GM19328 (cell line): ENCODE data around the gene TTC31.

Experiments
- ATAC-seq: cut with Tn5 transposase; IDR thresholded peaks from one replicate; pipeline ENCODE4 v1.9.1; 2021; ENCODE audit warnings: mild to moderate bottlenecking, moderate library complexity; ENCODE audit not compliant: unreplicated experiment

Gene TTC31

GRCh38 chr2:74503506-74504475 lies 20.9 kb downstream of the TTC31 start:
- no peak for ATAC-seq

GRCh38 chr2:74504591-74504990 lies 21.7 kb downstream of the TTC31 start:
- ATAC-seq: no peak

- ATAC-seq: no peak
Observed at GRCh38 chr2:74505448-74506246, 22.8 kb downstream of the TTC31 start.

GRCh38 chr2:74507145-74507925 lies 24.5 kb downstream of the TTC31 start, which contains the start of gene PCGF1:
Gene PCGF1 (minus strand): TSS chr2:74507695. CDS start chr2:74507668, 27 bp downstream.
- ATAC-seq: peak; percentile 80

- peak; percentile 14 for ATAC-seq
Observed at GRCh38 chr2:74507926-74508520, 25.1 kb downstream of the TTC31 start.

GRCh38 chr2:74510272-74510671 lies 27.4 kb downstream of the TTC31 start:
- no peak for ATAC-seq

- ATAC-seq: no peak
Observed at GRCh38 chr2:74511104-74511989, 28.5 kb downstream of the TTC31 start.

GRCh38 chr2:74512744-74513604 lies 30.1 kb downstream of the TTC31 start:
- no peak for ATAC-seq

GRCh38 chr2:74513605-74514367 lies 30.9 kb downstream of the TTC31 start:
- no peak for ATAC-seq

- no peak for ATAC-seq
Observed at GRCh38 chr2:74514368-74515270, 31.7 kb downstream of the TTC31 start, which contains the start of gene TLX2. Gene TLX2 (plus strand): TSS chr2:74514450. CDS start chr2:74514807, 357 bp downstream.

GRCh38 chr2:74515271-74515980 lies 32.5 kb downstream of the TTC31 start:
- ATAC-seq: no peak

- ATAC-seq: no peak
Observed at GRCh38 chr2:74515981-74516633, 33.2 kb downstream of the TTC31 start.

GRCh38 chr2:74516650-74517049 lies 33.8 kb downstream of the TTC31 start:
- ATAC-seq: no peak

- ATAC-seq: no peak
Observed at GRCh38 chr2:74522516-74522915, 39.6 kb downstream of the TTC31 start.

- ATAC-seq: no peak
Observed at GRCh38 chr2:74524005-74524404, 41.1 kb downstream of the TTC31 start.
